ENCODE data around the gene ADM5. TPM values are rescaled to one million over a fixed set of nuclear protein-coding genes. Genes with fewer than 3 reads are reported as not detected.

The ADM5 gene
- total RNA-seq, 1 experiment from 2014 or later = 13.5 TPM

DNA sequence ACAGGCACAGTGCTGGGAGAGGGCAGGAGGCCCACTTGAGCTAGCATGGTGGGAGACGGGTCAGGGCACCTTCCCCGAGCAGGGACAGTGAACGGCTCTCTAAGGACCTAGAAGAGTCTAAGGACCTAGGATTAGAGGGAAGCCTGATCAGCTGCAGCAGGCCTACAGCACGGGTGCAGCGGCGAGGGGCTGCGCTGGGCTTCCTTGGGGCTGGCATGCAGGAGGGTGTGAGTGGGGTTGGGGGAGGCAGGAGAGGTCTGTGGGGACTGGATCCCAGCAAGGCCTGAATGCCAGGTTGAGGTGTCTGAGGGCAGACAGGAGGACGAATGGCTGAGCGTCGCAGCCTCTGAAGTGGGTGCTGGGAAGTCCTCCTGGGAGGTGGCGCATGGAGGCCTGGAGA lies 43.8 kb upstream of the ADM5 start:
- H2BK20ac ChIP-seq (ENCODE audit: low read depth, low read length, poor library complexity, severe bottlenecking) = no peak overlapping the region
- Mint-ChIP-seq H3K27ac (peak overlapping the region in 1 of 3 experiments; percentile 75; a peak in 2 of 7 replicates), H3K9me3 (no peaks in the 10 kb centered on the region; a peak in 2 of 5 replicates), H3K27me3 (ENCODE audit: low read depth) (no peaks in the 10 kb centered on the region), H3K36me3 (ENCODE audit: insufficient read depth in 1 of 3, low read depth in 3 of 3) (peaks cover 22 to 56% (median 47%) of the 10 kb centered on the region in 3 experiments), H3K4me1 (peaks cover 29 to 37% of the 10 kb centered on the region in 2 experiments), H3K4me3 (no peak overlapping the region; a peak in 2 of 5 replicates)
- no peak overlapping the region for H4K8ac ChIP-seq (replicated peaks; ENCODE audit: insufficient read length, low read depth, low read length)
- H3K9ac ChIP-seq (ENCODE audit: extremely low read depth, insufficient read length, low read length) = no peak overlapping the region
- H3K4ac ChIP-seq (ENCODE audit: low read depth, low read length) = no peak overlapping the region
- H2BK12ac ChIP-seq (ENCODE audit: insufficient read length, low read depth, low read length) = no peak overlapping the region
- H3K14ac ChIP-seq (ENCODE audit: insufficient read depth, low read length) = no peak overlapping the region; the same call in 1 of the 2 replicates
- TF ChIP-seq CTCF (conservative IDR thresholded peaks at IDR 0.05) = no peak
- no peaks in the 10 kb centered on the region for H4K20me1 ChIP-seq (ENCODE audit: control insufficient read depth, insufficient read depth, insufficient read length)
- H3K27me3 ChIP-seq (ENCODE audit: insufficient read depth, low read length) = no peaks in the 10 kb centered on the region
- H3K4me2 ChIP-seq (ENCODE audit: insufficient read depth, insufficient read length, low read length) = no peak overlapping the region
- no peak overlapping the region for H3K56ac ChIP-seq (ENCODE audit: insufficient read length, low read depth, low read length)
- no peak overlapping the region for H2BK15ac ChIP-seq (ENCODE audit: low read depth, low read length)
- H3K9me3 ChIP-seq (ENCODE audit: control insufficient read depth, low read depth, low read length) = no peaks in the 10 kb centered on the region
- no CpG with 5 or more reads among the region's 11 CpGs for WGBS (ENCODE audit: extremely low coverage, insufficient read length, low lambda C conversion rate)
- H4K5ac ChIP-seq (ENCODE audit: insufficient read length, low read depth, low read length) = no peak overlapping the region
- no peak overlapping the region for H3K23ac ChIP-seq (ENCODE audit: insufficient read length, low read depth, low read length)
- DNase-seq = no peak
- no peak overlapping the region for H3K18ac ChIP-seq (ENCODE audit: insufficient read length, low read depth, low read length)
- H3T11ph ChIP-seq (ENCODE audit: low read length) = no peak overlapping the region
- H2AK5ac ChIP-seq (ENCODE audit: insufficient read length, low read length) = no peak overlapping the region
- H3K23me2 ChIP-seq (ENCODE audit: insufficient read length, low read depth, low read length, poor library complexity, severe bottlenecking) = peaks cover 14% of the 10 kb centered on the region
- H3K4me1 ChIP-seq (ENCODE audit: insufficient read depth, low read length) = no peaks in the 10 kb centered on the region; the same call in 1 of the 2 replicates
- H3K79me1 ChIP-seq (ENCODE audit: insufficient read depth, low read depth, low read length, poor library complexity, severe bottlenecking) = peaks cover 13% of the 10 kb centered on the region
- no peak overlapping the region for H2BK120ac ChIP-seq (ENCODE audit: low read depth, low read length, poor library complexity, severe bottlenecking)
- peaks cover 9% of the 10 kb centered on the region for H3K79me2 ChIP-seq (ENCODE audit: insufficient read depth, low read length)
- H2BK5ac ChIP-seq (ENCODE audit: insufficient read length, low read length) = no peak overlapping the region
- no peak overlapping the region for H3K27ac ChIP-seq (ENCODE audit: insufficient read length, low read depth, low read length)
- H2AFZ ChIP-seq (ENCODE audit: low read length) = no peak overlapping the region
- no peak overlapping the region for H4K91ac ChIP-seq (ENCODE audit: insufficient read length, low read depth, low read length)

All from H9 (cell line).